ENCODE results near the gene GNAO1. TPM values are rescaled to one million over a fixed set of nuclear protein-coding genes. Genes with fewer than 3 reads are reported as not detected.

GNAO1 gene
- total and polyA plus RNA-seq, 2 experiments from 2014 or later, result 2.7 to 2.8 TPM

DNA sequence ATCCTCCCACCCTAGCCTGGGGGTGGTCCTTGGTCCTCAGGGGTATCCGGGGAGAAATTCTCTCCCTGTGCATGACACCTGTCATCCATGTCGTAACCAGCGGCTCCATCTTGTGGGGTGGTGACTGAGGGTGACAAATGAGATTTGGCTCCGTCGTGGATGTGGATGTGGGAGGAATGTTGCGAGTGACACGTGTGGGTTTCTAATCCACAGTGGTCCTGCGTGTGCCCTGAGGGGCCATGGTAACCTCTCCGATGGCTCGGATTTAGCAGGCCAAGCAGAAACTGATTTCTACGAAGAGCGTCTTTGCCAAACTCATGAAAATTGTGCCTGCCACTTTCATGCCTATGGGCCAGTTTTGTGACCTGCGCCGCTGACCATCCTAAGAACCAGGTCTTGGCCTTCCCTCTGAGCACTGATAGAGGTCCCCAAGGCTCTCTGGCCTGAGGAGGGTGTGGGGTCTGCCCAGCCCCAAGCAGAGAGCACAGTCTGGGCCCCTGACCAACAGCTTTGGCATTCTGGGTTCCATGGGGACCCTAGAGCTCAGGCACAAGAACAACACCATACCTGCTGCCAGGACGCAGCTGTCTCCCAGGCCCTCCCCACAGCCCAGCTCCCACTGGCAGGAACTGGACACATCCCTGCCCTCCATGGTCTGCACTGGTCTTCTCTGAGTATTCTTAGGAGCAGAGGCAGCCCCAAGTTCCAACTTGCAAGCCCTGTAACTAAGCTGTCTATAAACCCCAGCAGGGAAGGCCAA, 155.0 kb downstream of the GNAO1 start:
- DNase-seq (ENCODE audit: low read depth in 1 of 2, low spot score in 1 of 2), result no peak
- Histone ChIP-seq H3K4me3 (no peak overlapping the region), H3K9me3 (ENCODE audit: low read depth) (no peaks in the 10 kb centered on the region), H3K27ac (no peak overlapping the region), H3K4me1 (ENCODE audit: low read depth) (no peaks in the 10 kb centered on the region), H3K36me3 (no peaks in the 10 kb centered on the region), H3K27me3 (no peaks in the 10 kb centered on the region)
- TF ChIP-seq, protein P1, sequence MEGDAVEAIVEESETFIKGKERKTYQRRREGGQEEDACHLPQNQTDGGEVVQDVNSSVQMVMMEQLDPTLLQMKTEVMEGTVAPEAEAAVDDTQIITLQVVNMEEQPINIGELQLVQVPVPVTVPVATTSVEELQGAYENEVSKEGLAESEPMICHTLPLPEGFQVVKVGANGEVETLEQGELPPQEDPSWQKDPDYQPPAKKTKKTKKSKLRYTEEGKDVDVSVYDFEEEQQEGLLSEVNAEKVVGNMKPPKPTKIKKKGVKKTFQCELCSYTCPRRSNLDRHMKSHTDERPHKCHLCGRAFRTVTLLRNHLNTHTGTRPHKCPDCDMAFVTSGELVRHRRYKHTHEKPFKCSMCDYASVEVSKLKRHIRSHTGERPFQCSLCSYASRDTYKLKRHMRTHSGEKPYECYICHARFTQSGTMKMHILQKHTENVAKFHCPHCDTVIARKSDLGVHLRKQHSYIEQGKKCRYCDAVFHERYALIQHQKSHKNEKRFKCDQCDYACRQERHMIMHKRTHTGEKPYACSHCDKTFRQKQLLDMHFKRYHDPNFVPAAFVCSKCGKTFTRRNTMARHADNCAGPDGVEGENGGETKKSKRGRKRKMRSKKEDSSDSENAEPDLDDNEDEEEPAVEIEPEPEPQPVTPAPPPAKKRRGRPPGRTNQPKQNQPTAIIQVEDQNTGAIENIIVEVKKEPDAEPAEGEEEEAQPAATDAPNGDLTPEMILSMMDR (IDR thresholded peaks at IDR 0.05; ENCODE audit: low read depth, low read length), result no peak

DNA sequence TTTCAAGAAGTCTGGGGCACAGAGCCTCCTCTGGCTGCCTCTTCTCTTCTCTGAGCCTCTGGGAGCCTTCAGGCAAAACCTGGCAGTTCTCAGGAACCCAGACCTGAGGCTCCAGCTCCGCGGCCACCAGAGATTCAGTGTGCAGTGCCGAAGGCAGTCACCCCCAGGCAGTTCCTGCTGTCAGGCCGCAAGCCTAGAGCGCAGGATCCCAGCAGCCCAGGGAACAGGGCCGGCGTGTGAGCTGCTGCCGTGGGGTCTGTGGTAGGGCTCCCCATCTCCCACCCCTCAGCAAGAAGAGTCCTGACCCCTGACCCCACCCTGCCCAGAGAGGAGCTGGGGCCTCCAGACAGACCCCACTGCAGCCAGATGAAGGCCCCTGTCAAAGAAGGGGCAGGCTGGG, 155.9 kb downstream of the GNAO1 start:
- no peak overlapping the region for H3K4me3 ChIP-seq
- no peak overlapping the region for H3K27ac ChIP-seq
- DNase-seq (ENCODE audit: low read depth in 1 of 2, low spot score in 1 of 2), result no peak
- no peaks in the 10 kb centered on the region for H3K9me3 ChIP-seq (ENCODE audit: low read depth)
- H3K4me1 ChIP-seq (ENCODE audit: low read depth), result no peaks in the 10 kb centered on the region
- no peaks in the 10 kb centered on the region for H3K27me3 ChIP-seq
- no peaks in the 10 kb centered on the region for H3K36me3 ChIP-seq
- TF ChIP-seq, protein P1 (IDR thresholded peaks at IDR 0.05; ENCODE audit: low read depth, low read length), result no peak

DNA sequence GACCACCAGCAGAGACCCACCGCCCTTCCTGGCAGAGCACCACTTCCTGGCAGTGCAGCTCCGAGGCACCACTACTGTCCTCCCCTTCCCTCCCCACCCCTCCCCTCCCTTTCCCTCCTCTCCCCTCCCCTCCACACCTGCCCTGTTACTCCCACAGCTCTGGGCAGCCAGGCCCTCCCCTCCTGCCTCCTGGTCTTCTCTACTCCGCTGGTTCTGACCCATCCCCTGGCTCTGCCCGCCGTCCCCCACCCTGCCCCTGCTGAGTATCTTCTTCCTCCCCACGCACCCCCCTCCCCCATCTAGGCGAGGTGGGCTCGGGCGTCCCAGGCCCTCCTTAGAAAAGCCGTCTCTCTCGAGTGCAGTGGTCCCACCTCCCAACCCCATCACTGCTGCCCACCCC, 156.4 kb downstream of the GNAO1 start:
- Histone ChIP-seq H3K9me3 (ENCODE audit: low read depth) (no peaks in the 10 kb centered on the region), H3K27me3 (no peaks in the 10 kb centered on the region), H3K4me1 (ENCODE audit: low read depth) (no peaks in the 10 kb centered on the region), H3K4me3 (no peak overlapping the region), H3K27ac (no peak overlapping the region), H3K36me3 (no peaks in the 10 kb centered on the region)
- DNase-seq (ENCODE audit: low read depth in 1 of 2, low spot score in 1 of 2), result no peak
- TF ChIP-seq, protein P1 (IDR thresholded peaks at IDR 0.05; ENCODE audit: low read depth, low read length), result no peak

DNA sequence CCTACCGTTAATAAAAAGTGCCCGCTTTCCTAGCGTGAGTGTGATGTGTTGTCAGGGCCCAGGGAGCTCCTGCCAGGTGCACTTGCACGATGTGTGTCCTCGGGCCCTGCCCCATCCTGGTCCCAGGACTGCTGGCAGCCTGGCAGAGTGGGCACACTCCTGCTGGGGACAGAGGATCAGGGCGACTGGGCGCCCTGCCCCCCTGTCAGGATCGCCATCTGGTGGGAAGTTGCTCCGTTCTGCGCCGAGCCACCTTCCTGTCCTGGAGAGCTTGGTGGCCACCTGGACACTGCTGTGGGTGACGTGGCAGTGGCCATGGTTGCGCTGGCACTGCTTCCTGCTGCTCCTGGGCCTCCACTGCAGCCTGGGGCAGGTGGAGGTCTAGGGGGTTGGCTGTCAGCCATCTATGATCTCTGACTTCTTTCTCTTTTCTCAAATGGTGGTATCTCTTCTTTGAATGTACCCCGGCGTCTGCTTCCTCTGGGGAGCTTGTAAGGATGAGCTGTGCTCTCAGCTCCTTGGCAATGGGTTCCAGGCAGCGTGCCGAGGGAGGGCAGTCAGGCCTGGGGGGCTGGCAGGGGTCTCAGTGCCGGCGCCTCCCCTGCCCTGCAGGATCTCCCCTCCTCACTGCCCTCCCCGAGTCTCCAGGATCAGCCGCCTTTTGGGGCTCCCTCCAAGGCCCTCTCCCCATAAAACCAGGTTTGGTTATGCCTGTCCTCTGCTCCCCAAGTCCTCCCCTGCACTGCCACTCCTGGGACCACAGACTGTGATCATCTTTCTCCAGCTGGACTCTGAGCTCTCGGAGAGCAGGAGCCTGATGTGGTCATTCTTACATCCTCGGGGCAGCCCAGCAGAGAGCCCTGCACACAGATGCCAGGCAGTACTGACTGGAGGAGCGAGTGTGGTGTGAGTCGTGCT, 157.1 kb downstream of the GNAO1 start:
- Histone ChIP-seq H3K27me3 (no peaks in the 10 kb centered on the region), H3K4me1 (ENCODE audit: low read depth) (no peaks in the 10 kb centered on the region), H3K9me3 (ENCODE audit: low read depth) (no peaks in the 10 kb centered on the region), H3K36me3 (no peaks in the 10 kb centered on the region), H3K4me3 (no peak overlapping the region), H3K27ac (no peak overlapping the region)
- DNase-seq (ENCODE audit: low read depth in 1 of 2, low spot score in 1 of 2), result no peak
- TF ChIP-seq, protein P1 (IDR thresholded peaks at IDR 0.05; ENCODE audit: low read depth, low read length), result no peak

DNA sequence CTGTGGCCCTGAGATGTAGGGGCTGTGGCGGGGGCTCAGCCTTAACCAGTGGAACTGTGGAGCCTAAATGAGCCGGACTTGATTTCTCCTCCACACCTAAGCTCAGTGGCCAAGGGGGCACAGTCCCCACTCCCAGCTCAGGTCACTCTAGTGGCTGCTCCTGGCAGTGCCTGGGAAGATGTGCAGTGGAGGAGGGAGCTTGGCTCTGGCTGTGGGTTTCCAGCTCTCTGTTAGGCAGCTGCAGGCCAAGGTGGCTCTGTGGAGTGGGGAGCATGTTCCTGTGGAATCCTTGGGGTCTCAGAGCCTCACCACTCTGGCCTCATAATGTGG, 157.8 kb downstream of the GNAO1 start:
- no peak overlapping the region for H3K27ac ChIP-seq
- H3K36me3 ChIP-seq, result no peaks in the 10 kb centered on the region
- no peaks in the 10 kb centered on the region for H3K9me3 ChIP-seq (ENCODE audit: low read depth)
- no peaks in the 10 kb centered on the region for H3K4me1 ChIP-seq (ENCODE audit: low read depth)
- H3K4me3 ChIP-seq, result no peak overlapping the region
- no peaks in the 10 kb centered on the region for H3K27me3 ChIP-seq
- TF ChIP-seq, protein P1 (IDR thresholded peaks at IDR 0.05; ENCODE audit: low read depth, low read length), result no peak
- no peak for DNase-seq (ENCODE audit: low read depth in 1 of 2, low spot score in 1 of 2)

All from cardiac muscle cell (in vitro differentiated cells and primary cell).